Hematopoietic multipotent progenitor cell treated with erythropoietin and hydrocortisone succinate and interleukin-3 and kit ligand, for 17 days (in vitro differentiated cells): ENCODE measurements around the gene IMMP2L.
"Not testable (repeated sequence)": the region's sequence is repeated elsewhere in the genome, so short reads cannot be mapped to it uniquely, and the experiment has no call there.

ENCODE experiments used
- DNase-seq: peaks from one replicate; pipeline ENCODE4 v3.0.0-alpha.2; 2015; ENCODE audit warnings: low spot score

IMMP2L gene

DNA sequence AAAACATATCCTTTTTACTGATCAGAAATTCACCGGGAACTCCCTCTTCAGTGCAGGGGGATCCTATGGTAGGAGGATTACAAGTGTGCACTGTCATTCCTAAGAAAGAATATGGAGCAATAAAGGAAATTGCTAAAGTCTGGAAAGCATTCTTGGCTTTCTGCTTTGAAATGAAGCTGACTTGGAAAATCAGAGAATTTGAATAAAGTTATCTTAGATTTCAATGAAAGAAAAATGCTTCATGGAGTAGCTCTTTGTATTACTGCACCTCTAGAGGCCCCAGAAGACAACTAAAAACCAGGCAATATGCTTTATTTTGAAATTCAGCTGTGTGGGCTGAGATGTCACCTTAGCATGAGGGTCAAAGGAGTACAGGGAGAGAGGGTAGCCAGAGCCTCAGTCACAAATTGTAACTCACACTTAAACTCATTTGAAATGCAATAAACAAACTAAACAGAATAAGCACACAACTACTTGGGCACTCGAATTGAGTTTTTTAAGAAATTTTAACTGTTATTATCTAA lies 102.5 kb downstream of the IMMP2L start:
- DNase-seq: no peak

DNA sequence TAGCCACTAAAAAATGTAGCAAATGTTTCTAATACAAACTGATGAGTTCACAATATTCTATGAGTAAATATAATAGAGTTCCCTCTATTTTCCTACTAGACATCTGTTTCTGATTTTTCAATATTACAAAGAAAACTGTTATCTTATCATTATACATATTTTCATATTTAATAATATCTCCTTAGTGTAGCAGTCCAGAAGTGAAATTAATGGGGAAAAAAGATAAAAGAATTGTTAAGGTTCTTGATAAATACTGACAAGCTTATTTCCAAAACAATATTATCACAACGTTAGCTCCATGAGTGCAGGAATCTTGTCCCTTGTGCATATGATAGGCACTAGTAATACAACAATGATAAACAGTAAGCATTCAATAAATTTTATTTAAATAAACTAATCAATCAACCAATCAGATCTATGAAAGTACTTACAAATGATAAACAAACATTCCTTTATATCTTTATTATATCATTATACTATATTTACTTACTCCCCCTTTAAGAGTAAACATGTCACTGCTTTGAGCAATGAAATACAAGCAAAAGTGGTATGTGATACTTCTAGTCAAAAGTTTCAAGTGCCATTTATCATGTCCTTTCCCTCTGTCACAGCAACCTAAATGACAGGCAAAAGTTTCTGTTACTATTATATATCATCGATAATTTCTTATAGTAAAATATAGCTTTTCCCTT lies 103.1 kb downstream of the IMMP2L start:
- no peak for DNase-seq

DNA sequence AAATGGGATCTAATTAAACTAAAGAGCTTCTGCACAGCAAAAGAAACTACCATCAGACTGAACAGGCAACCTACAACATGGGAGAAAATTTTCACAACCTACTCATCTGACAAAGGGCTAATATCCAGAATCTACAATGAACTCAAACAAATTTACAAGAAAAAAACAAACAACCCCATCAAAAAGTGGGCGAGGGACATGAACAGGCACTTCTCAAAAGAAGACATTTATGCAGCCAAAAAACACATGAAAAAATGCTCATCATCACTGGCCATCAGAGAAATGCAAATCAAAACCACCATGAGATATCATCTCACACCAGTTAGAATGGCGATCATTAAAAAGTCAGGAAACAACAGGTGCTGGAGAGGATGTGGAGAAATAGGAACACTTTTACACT lies 111.6 kb downstream of the IMMP2L start:
- DNase-seq: not testable (repeated sequence)

DNA sequence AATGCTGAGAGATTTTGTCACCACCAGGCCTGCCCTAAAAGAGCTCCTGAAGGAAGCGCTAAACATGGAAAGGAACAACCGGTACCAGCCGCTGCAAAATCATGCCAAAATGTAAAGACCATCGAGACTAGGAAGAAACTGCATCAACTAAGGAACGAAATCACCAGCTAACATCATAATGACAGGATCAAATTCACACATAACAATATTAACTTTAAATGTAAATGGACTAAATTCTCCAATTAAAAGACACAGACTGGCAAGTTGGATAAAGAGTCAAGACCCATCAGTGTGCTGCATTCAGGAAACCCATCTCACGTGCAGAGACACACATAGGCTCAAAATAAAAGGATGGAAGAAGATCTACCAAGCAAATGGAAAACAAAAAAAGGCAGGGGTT lies 114.8 kb downstream of the IMMP2L start:
- DNase-seq: not testable (repeated sequence)

DNA sequence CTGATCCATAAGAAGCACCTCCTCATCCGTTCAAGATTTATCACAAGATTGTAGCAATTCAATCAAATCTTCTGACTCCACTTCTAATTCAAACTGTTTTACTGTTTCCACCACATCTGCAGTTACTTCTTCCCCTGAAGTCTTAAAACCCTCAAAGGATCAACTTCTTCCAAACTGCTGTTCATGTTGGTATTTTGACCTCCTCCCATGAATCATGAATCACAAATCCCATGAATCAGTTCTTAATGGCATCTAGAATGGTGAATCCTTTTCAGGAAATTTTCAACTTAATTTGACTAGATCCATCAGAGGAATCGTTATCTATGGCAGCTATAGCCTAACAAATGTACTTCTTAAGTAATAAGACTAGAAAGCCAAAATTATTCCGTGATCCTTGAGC lies 122.3 kb downstream of the IMMP2L start:
- no peak for DNase-seq

DNA sequence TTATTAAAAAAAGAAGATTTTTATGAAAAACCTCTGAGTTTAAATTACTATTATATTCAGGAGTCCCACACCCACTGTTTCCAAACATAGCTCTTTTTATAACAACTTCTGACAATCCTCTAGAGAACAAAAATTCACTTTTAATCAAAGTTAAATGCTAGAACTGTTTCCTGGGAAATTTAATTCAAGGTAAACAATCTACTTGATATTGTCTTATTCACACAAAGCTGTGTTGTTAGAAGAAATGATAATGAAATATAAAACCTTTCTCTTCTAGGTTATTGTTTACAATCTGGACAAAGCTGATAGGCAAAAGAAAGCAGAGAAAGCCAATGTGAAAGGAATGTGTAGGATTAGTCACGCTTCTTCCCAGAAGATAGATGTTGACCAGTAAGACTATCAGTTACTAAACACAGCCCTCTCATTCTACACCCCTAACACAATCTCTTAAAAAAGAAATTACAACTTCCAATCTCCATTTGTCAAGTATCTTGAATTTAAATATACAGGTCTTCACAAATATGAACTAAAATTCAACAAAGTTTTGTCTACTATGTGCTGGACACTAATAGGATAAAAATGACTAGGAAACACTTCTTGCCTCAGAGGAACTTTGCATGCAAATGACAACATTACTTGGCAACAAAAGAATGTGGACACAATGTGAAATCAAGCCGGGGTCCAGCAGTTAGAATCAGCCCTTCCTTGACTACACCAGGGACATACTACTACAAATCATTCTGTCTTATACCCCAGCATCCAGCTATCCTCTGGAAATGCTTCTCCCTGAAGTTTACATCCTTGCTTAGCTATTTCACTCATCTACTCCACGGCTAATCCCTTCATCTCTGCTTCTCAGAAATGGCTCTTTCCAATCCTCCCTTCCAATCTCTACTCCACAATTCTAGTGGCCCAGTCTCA lies 123.7 kb downstream of the IMMP2L start:
- DNase-seq: no peak

DNA sequence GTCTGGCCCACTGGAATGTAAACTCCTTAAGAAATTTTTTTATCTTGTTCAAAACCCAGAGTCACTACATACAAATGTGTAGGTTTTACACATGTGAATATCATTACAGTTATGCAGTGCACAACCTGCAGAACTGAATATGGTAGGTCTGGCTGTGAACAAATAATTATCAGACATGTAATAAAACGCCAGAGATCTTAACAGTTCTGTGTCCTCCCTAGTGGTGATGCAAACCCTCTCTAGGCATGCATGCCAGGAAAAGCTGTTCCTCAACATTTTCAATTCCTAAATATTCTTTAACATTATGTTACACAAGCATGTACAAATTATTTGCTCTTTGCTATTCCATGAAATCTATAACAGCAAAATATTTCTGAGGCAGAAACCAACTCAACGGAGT lies 124.6 kb downstream of the IMMP2L start:
- no peak for DNase-seq

DNA sequence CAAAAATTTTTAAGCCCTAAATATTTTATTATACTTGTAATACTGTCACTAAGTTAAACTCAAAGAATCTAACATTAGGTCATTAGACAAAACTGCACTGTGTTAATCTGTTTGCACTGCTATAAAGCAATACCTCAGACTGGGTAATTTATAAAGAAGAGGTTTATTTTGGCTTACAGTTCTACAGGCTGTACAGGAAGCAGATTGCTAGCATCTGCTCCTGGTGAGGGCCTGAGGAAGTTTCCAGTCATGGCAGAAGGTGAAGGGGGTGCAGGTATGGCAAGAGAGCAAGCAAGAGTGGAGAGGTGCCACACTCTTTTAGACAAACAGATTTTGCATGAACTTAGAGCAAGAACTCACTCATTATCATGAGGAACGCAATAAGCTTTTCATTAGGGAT lies 125.7 kb downstream of the IMMP2L start:
- no peak for DNase-seq

DNA sequence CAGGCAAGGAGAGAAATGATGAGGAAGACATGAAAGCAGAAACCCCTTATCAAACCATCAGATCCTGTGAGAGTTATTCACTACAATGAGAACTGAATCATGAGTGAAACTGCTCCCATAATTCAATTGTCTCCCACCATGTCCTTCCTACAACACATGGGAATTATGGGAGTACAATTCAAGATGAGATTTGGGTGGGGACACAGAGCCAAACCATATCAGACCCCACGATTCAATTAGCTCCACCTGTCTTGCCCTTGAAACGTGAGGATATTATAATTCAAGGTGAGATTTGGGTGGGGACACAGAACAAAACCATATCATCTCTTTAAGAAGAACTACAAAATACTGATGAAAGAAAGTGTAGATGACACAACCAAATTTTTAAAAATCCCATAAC lies 128.9 kb downstream of the IMMP2L start:
- DNase-seq: no peak

DNA sequence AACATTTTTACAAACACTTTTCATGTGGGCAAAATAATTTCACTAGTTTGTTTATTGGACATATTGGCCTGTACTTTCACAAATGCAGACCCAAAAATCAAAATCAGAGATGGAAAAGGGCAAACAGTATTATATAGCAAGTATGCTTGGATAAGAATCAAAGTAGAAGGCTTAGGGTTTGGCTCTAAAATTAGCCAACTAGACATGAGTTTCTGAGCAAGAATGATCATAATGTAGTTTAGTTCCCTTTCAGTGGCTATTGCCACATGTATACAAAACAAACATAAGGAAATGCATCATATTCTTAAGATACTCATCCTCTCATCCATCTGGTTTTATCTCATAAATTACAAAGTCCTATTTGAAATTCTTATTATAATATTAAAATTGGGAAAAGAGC lies 132.5 kb downstream of the IMMP2L start:
- no peak for DNase-seq

DNA sequence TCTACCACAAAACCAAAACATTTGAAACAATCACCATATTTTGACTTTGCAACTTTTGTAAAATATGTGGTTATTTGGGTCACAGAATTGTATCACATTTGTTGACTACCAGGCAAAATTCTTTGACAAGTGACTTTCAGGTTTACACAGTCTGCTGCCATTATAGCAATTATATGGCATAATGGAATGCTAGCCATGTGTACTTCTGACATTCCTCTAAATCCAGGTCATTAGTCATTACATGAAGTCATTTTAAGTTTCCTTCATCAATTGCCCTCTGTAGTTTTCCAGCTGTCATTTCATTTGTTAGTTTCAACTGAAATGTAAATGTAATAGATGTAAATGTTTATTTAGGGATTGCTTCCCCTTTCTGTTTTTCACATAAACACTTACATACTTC lies 137.5 kb downstream of the IMMP2L start:
- no peak for DNase-seq

DNA sequence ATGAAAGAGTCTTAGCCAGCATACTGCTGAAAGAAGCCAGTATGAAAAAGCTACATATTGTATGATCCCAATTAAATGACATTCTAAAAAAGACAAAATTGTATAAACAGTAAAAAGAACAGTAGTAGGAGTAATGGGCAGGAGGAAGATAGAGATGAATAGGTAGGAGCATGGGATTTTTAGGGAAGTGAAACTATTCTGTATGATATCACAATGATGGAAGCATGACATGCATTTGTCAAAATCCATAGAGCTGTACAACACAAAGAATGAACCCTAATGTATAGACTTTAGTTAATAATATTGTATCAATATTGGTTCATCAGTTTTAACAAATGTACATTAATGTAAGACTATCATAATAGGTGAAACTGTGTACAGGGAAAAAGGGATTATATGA lies 147.9 kb downstream of the IMMP2L start:
- DNase-seq: no peak

DNA sequence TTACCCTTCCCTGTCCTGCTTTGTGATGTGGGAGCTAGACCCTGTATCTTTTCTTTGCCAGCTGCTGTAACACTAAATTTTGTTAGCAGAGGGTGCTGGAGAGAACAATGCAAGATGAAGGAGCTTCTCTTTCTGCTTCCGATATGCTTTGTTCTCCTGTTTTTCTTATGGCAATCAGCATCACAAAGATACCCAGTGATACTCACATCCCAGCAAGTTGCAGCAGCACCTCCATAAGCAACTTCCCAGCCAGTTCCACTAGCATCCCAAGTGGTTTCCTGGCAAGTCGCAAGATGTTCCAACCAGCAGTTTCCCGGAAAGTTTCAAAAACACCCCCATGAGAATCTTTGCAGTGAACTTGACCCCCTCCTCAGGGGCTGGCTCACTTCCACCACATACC lies 148.6 kb downstream of the IMMP2L start:
- no peak for DNase-seq

DNA sequence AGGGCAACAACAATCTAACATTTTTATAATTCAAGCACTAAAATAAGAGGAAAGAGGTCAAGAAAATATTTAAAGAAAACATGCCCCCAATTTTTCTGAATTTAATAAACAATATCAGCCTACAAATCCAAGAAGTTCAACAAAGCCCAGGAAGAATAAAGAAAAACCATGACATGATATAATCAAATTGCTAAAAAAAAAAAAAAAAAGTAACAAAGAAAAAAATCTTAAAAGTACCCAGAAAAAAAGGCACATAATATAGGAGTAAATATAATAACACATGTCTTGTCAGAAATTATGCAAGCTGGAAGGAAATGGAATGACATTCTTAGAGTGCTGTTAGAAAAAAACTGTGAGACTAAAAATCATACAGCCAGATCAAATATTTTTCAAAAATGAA lies 151.4 kb downstream of the IMMP2L start:
- no peak for DNase-seq

DNA sequence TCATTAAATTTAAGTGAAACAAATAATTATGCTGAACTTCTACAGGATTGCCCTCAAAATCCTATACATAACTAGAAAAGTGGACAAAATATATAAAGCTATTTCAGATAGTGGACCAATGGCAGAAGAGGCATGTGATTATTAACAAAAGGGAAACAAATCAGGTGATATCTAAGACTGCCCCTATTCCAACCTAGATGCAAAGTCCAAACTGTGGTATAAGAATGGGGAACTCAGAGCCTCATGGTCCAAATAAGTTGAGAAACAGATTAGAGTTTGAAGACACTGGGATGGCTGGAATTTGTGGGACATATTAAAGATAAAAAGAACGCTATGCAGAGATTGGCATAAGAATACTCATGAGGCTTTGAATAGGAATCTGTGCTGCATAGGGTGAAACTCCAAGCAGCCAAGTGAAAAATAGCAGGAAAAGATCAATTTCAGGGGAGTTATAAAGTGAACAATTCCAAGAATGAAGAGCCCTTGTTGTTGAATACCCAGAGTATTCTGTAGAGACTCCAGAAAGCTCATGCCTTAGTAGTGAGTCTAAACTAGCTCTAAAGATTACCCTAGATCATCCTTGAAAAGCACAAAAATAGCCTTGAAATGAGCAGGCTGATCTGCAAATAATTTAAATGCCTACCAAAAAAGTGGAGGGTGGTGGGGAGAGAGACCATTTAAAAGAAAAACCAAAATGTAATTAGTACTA lies 152.4 kb downstream of the IMMP2L start:
- no peak for DNase-seq

DNA sequence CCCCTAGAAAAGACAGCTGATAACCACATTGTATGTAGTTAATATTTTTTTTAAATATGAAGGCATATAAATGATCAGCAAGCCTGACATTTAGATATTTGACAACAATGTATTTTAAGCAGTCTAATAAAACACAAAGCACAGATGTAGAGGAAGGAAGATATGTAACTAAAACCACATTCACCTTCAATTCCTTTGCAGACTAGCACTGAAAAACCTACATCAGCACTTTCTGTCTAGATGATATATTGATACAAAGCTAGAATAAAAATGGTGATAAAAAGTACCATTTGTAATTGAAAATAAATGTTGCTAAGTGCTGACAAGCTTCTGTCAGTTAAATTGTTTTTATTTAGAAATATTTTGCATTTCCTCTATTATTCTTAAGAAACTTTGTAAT lies 153.6 kb downstream of the IMMP2L start:
- no peak for DNase-seq

DNA sequence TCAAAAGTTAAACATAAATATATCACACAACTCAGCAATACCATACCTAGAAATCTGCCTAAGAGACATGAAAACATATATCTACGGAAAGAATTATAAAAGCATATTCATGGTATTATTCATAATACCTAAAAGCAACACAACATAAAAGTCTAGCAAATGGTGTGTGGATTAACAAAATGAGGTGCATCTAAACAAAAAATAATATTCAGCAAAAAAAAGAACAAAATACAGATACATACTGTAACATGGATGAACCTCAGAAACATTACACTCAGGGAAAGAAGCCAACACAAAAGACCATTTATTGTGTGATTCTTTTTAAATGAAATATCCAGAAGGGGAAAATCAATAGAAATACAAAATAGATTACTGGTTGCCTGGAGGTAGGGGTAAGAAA lies 155.0 kb downstream of the IMMP2L start:
- no peak for DNase-seq

DNA sequence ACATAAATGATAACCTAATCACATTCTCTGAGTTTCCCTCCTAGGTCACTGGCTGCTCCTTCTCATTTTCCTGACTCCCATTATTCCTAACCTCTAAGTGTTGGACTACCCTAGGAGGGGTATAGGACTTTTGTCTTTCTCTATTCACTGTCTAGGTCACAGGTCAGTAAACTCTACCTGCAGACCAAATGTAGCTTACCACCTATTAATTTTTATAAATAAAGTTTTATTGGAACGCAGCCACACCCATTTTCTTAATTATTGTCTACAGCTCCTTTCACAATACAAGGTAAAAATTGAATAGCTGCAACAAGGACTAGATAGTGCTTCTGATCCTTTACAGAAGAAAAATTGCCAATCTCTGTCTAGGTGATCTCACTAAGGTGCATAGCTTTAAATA lies 156.7 kb downstream of the IMMP2L start:
- no peak for DNase-seq

DNA sequence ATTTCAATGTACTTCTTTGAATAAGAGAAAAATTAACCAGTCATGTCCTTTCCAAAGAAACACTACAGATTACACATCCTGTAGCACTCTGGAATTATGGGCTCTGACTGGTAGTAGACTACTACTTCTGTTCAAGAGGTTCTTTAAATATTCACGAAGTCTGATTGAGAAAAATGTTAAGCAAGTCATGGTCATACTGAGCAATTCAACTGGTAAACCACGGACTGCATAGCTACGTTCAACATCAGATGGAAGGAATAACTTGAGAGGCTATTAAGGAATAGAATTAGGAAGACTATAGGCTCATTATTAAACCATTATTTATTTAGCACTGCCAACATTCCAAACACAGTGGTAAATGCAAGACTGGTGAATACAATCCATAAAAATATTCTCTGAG lies 160.8 kb downstream of the IMMP2L start:
- no peak for DNase-seq

DNA sequence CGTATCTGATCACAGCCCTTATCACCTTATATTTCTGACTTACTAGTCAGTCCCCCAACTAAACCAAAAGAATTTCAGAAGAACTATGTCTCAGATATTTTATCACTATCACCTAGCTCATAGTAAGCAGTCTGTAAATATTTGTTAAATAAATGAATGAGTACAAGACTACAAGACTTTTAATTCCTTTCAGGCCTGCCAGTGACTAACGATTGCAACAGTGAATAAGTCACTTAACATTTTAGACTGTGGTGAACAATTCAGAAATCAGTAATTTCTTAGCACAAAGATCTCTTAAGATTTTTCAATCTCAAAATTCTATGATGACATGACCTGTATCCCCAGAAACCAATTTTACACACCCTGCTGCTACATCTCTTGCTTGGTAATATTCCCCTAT lies 162.2 kb downstream of the IMMP2L start:
- DNase-seq: no peak

DNA sequence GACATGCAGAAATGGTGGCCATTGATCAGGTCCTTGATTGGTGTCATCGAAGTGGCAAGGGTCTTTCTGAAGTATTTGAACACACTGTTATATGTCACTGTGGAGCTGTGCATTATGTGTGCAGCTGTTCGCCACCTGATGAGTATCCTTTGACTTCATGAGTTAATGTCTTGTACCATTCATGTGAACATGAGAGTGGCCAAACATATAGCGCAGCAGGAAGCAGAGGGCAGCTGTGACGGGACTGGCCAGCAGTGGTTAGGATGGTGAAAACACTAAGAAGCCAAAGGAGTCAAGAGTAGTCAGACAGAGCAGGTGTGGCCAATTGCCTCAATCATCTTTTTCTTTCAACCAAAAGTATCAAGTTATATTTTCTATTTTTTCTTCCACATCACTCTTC lies 167.4 kb downstream of the IMMP2L start:
- no peak for DNase-seq

DNA sequence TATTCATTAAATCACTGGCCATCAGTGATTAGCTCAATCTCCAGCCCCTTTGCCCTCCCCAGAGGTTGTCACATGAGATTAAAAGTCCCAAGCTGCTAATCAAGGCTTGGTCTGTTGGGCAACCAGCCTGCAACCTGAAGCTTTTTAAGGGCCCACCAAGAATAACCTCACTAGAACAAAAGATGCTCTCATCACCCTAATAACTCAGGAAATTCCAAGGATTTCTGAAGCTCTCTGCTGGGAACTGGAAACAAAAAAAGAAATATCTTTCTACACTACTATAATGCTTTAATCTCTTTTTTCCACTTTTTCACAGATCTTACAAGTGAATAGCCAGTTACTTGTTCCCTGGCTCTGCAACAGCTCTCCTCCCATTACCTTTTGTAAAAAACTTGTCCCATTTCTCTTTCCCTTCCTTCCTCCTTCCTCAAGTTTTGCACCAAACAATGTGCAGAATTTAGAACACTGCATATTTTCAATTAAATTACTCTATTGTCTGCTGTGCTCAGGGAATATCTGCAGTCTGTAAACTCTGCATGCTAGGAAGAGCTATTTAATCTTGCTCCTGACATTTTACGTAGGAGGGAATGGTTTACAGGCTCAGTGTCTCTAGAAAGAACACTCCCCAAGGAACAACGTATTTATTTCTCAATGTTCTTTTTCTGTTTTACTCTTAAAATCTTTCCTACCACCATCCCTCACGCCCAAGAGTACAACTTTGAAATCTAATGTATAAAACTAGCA lies 169.1 kb downstream of the IMMP2L start:
- DNase-seq: no peak
